Measurements from ENCODE around the gene FAM107B.
"Not testable (repeated sequence)": the region's sequence is repeated elsewhere in the genome, so short reads cannot be mapped to it uniquely, and the experiment has no call there.

The FAM107B gene

DNA sequence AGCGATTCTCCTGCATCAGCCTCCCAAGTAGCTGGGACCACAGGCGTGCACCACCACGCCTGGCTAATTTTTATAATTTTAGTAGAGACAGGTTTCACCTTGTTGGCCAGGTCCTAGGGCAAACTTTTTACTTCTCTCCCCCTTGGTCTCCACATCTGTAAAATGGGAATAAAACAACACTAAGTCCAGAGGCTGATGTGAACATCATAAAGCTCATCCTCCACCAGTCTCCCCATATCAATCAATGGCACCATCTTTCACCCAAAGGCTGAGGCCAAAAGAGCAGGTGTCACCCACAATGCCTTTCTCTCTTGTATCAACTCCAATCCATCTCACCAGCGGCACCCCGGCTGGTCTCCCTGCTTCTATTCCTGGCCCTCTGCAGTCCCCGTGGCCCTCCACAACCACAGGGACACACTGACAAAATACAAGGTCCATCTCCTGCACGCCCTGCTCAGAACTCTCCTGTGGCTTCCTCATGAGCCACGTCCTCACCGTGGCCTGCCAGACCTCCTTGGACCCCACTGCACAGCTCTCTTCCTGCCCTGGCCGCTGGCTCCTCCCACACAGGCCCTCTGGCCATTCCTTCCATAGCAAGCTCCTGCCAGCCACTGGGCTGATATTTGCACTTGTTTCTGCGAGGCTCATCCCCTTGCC lies 179.0 kb downstream of the FAM107B start:
- H3K27me3 ChIP-seq (ENCODE audit: control insufficient read depth in 1 of 2, insufficient read depth in 2 of 2, low read length in 2 of 2) = no peaks in the 10 kb centered on the region
- H3K27ac ChIP-seq (ENCODE audit: low read depth, low read length) = no peak overlapping the region
- H3K9me3 ChIP-seq (ENCODE audit: control insufficient read depth in 1 of 2, low read length in 2 of 2) = no peaks in the 10 kb centered on the region
- no peak overlapping the region for H3K9ac ChIP-seq (ENCODE audit: low read depth in 1 of 2, low read length in 2 of 2)
- H3K36me3 ChIP-seq (ENCODE audit: control insufficient read depth in 1 of 2, insufficient read depth in 2 of 2, low read length in 2 of 2) = peaks cover 0 to 16% of the 10 kb centered on the region in 2 donors
- H3K4me3 ChIP-seq (ENCODE audit: low read depth in 1 of 2, low read length in 2 of 2) = no peak overlapping the region
- no peaks in the 10 kb centered on the region for H3K4me1 ChIP-seq (ENCODE audit: control insufficient read depth in 1 of 2, insufficient read depth in 2 of 2, low read length in 2 of 2)

DNA sequence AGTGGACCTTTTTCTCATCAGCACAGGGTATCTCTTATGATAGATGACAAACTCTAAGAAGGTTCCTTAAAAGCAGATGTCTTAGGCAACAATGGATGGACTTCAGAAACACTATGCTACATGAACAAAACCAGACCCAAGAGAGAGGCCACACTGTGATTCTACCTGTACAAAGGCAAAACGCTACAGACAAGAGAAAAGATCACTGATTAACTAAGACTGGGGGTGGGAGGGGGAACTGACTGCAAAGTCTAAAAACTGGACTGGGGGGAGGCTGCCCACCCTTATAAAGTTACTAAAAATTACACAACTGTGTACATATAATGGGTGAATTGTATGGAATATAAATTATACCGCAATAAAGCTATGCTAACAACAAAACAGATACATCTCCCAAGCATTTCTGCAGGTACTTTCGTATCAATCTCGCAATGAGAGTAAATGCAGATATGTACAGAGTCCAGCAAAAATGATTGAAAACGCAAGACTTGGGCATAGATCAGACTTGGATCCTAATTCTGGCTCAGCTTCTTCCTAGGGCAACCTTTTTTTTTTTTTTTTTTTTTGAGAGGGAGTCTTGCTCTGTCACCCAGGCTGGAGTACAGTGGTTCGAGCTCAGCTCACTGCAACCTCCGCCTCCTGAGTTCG lies 179.7 kb downstream of the FAM107B start:
- no peak overlapping the region for H3K9ac ChIP-seq (ENCODE audit: low read depth in 1 of 2, low read length in 2 of 2)
- H3K4me3 ChIP-seq (ENCODE audit: low read depth in 1 of 2, low read length in 2 of 2) = no peak overlapping the region
- no peaks in the 10 kb centered on the region for H3K27me3 ChIP-seq (ENCODE audit: control insufficient read depth in 1 of 2, insufficient read depth in 2 of 2, low read length in 2 of 2)
- H3K4me1 ChIP-seq (ENCODE audit: control insufficient read depth in 1 of 2, insufficient read depth in 2 of 2, low read length in 2 of 2) = no peaks in the 10 kb centered on the region
- peaks cover 0 to 16% of the 10 kb centered on the region in 2 donors for H3K36me3 ChIP-seq (ENCODE audit: control insufficient read depth in 1 of 2, insufficient read depth in 2 of 2, low read length in 2 of 2)
- H3K9me3 ChIP-seq (ENCODE audit: control insufficient read depth in 1 of 2, low read length in 2 of 2) = no peaks in the 10 kb centered on the region
- no peak overlapping the region for H3K27ac ChIP-seq (ENCODE audit: low read depth, low read length)

DNA sequence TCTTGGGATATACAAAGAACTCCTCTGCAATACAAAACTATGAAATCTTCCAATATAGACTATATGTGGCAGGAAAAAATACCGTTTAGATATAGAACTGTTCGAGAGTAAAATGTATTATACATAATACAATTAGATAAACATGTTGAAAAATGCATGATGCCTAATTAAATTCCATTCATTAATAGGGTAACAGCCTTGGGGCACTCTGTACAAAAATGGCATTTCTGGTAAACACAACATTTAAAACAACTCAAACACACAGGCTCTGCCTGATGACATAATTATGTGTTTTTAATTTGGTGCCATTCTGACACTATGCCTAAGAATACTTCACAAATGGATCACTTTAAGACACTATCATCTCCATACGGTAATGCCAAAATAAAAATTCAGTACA lies 180.9 kb downstream of the FAM107B start:
- Histone ChIP-seq H3K4me1 (ENCODE audit: control insufficient read depth in 1 of 2, insufficient read depth in 2 of 2, low read length in 2 of 2) (no peaks in the 10 kb centered on the region), H3K9me3 (ENCODE audit: control insufficient read depth in 1 of 2, low read length in 2 of 2) (no peaks in the 10 kb centered on the region), H3K27ac (ENCODE audit: low read depth, low read length) (no peak overlapping the region), H3K4me3 (ENCODE audit: low read depth in 1 of 2, low read length in 2 of 2) (no peak overlapping the region), H3K27me3 (ENCODE audit: control insufficient read depth in 1 of 2, insufficient read depth in 2 of 2, low read length in 2 of 2) (no peaks in the 10 kb centered on the region), H3K9ac (ENCODE audit: low read depth in 1 of 2, low read length in 2 of 2) (no peak overlapping the region), H3K36me3 (ENCODE audit: control insufficient read depth in 1 of 2, insufficient read depth in 2 of 2, low read length in 2 of 2) (peaks cover 0 to 13% of the 10 kb centered on the region in 2 donors)

DNA sequence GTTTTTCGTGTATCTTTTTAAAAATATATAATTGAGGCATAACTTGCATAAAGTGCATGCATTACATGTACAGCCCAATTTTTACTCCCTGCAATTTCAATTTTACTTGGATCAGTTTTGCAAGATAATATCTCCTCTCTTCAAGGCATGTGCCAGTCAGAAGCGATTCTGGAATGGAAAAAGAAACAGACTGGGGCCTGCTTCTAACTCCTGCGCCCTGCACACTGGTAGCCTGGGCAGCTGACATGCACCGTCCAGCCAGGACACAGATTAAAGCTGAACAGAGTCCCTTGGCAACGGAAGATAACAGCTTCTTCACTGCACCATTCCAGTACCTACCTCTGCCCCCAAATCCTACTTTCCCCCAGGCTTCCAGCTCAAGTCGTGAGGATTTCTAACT lies 182.1 kb downstream of the FAM107B start:
- Histone ChIP-seq H3K27me3 (ENCODE audit: control insufficient read depth in 1 of 2, insufficient read depth in 2 of 2, low read length in 2 of 2) (no peaks in the 10 kb centered on the region), H3K4me3 (ENCODE audit: low read depth in 1 of 2, low read length in 2 of 2) (no peak overlapping the region), H3K4me1 (ENCODE audit: control insufficient read depth in 1 of 2, insufficient read depth in 2 of 2, low read length in 2 of 2) (peaks cover 11 to 12% of the 10 kb centered on the region in 2 donors), H3K27ac (ENCODE audit: low read depth, low read length) (no peak overlapping the region), H3K9me3 (ENCODE audit: control insufficient read depth in 1 of 2, low read length in 2 of 2) (no peaks in the 10 kb centered on the region), H3K9ac (ENCODE audit: low read depth in 1 of 2, low read length in 2 of 2) (no peak overlapping the region), H3K36me3 (ENCODE audit: control insufficient read depth in 1 of 2, insufficient read depth in 2 of 2, low read length in 2 of 2) (peaks cover 0 to 4% of the 10 kb centered on the region in 2 donors)

DNA sequence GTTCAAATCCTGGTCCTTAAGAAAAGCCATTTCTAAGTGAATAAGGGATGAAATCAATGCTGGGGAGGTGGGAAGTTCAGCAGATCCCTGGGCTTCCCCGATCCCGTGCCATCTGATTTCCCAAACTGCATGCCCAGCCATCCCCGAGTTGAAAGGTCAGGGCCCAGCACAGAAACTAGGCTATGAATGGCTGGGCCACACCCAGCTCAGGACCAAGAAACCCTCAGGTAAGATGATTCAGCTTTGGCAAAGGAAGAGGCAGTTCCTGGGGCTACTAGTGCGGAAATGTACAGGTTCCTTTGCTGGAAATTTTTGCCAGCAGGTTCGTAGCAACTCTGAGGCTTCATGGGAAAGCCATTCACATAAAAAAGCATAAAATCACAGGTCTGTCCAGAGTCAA lies 182.7 kb downstream of the FAM107B start:
- Histone ChIP-seq H3K27ac (ENCODE audit: low read depth, low read length) (no peak overlapping the region), H3K4me1 (ENCODE audit: control insufficient read depth in 1 of 2, insufficient read depth in 2 of 2, low read length in 2 of 2) (peaks cover 16 to 17% of the 10 kb centered on the region in 2 donors), H3K36me3 (ENCODE audit: control insufficient read depth in 1 of 2, insufficient read depth in 2 of 2, low read length in 2 of 2) (peaks cover 0 to 4% of the 10 kb centered on the region in 2 donors), H3K9ac (ENCODE audit: low read depth in 1 of 2, low read length in 2 of 2) (no peak overlapping the region), H3K27me3 (ENCODE audit: control insufficient read depth in 1 of 2, insufficient read depth in 2 of 2, low read length in 2 of 2) (no peaks in the 10 kb centered on the region), H3K9me3 (ENCODE audit: control insufficient read depth in 1 of 2, low read length in 2 of 2) (no peaks in the 10 kb centered on the region), H3K4me3 (ENCODE audit: low read depth in 1 of 2, low read length in 2 of 2) (no peak overlapping the region)

DNA sequence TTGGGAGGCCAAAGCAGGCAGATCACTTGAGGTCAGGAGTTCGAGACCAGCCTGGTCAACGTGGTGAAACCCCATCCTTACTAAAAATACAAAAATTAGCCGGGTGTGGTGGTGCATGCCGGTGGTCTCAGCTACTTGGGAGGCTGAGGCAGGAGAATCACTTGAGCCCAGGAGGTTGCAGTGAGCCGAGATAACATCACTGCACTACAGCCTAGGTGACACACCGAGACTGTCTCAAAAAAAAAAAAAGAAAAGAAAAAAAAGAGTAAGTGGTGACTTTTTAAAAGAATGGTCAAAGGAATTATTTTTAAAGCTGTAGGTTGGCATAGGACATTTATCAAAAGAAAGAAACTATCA lies 185.8 kb downstream of the FAM107B start:
- H3K27ac ChIP-seq (ENCODE audit: low read depth, low read length) = not testable (repeated sequence)

DNA sequence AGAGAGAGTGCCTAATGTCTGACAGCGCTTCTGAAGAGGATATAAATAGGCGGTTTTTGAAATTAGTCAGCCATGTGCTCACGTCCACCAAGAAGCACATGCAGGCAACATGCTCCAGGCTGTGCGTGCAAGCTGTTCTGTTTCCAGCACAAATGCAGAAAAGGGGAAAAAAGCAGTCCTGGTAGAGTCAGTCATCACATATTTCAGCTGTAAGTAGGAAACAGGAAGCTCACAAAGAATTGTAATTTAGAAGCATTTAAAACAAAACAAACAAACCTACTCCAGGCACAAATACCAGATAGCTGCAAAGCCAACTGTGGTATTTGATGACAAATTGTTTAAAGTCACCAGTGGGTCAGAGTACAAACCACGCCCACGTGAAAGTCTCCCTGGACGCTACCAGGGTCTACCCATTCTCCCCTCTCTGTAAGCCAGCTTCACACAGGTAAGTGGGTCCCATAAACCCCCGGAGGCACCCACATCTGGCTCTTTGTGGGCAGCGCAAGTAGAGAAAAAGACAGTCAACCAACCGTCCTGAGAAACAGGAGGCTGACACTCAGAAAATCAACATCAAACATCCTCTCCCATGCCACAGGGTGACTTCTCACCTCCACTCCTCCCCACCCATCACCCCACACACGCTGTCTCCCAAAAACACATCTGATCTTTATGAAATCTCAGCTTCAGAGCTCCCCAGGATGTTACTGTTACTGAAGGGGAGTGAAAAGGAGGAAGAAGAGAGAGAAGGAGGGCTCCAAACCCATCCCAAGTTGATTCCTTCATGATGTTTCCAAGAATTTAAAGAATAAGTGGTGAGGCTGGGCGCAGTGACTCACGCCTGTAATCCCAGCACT lies 186.4 kb downstream of the FAM107B start:
- Histone ChIP-seq H3K27ac (ENCODE audit: low read depth, low read length) (peak overlapping the region; percentile 48), H3K4me3 (ENCODE audit: low read depth in 1 of 2, low read length in 2 of 2) (no peak overlapping the region)

More for the DNA sequence above, 185.8 kb downstream of the FAM107B start:
- not testable (repeated sequence) for H3K27me3 ChIP-seq (ENCODE audit: control insufficient read depth in 1 of 2, insufficient read depth in 2 of 2, low read length in 2 of 2); H3K4me3 ChIP-seq (ENCODE audit: low read depth in 1 of 2, low read length in 2 of 2); H3K9me3 ChIP-seq (ENCODE audit: control insufficient read depth in 1 of 2, low read length in 2 of 2); H3K36me3 ChIP-seq (ENCODE audit: control insufficient read depth in 1 of 2, insufficient read depth in 2 of 2, low read length in 2 of 2); H3K9ac ChIP-seq (ENCODE audit: low read depth in 1 of 2, low read length in 2 of 2)
- H3K4me1 ChIP-seq (ENCODE audit: control insufficient read depth in 1 of 2, insufficient read depth in 2 of 2, low read length in 2 of 2) = peaks cover 37 to 42% of the 10 kb centered on the region in 2 donors

DNA sequence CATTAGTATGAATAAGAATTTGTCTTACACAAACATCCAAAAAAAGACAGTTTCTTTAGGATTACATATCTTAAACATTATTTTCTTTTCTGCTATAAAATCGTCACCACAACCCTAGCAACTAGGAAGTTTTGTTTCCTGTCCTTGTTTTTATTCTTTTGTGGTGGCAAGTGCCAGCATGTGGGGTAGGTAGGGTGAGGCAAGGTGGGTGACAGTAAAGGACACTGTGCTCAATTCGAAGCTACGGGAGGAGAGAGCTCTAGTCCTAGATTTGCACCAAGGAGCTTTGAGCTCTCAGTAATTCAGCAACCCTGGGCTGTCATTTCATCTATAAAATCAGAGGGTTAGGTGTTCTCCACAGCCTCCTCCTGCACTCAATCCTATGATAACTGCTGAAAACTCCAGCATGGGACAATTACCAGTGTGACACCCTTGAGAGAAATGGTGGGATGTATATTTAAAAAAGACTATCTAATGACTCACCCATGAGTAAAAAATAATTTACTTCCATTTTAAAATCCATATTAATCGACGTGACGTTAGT lies 187.1 kb downstream of the FAM107B start:
- Histone ChIP-seq H3K4me1 (ENCODE audit: control insufficient read depth in 1 of 2, insufficient read depth in 2 of 2, low read length in 2 of 2) (peaks cover 37 to 47% of the 10 kb centered on the region in 2 donors), H3K36me3 (ENCODE audit: control insufficient read depth in 1 of 2, insufficient read depth in 2 of 2, low read length in 2 of 2) (peaks cover 0 to 1% of the 10 kb centered on the region in 2 donors), H3K9me3 (ENCODE audit: control insufficient read depth in 1 of 2, low read length in 2 of 2) (no peaks in the 10 kb centered on the region), H3K27me3 (ENCODE audit: control insufficient read depth in 1 of 2, insufficient read depth in 2 of 2, low read length in 2 of 2) (no peaks in the 10 kb centered on the region), H3K4me3 (ENCODE audit: low read depth in 1 of 2, low read length in 2 of 2) (no peak overlapping the region), H3K9ac (ENCODE audit: low read depth in 1 of 2, low read length in 2 of 2) (no peak overlapping the region), H3K27ac (ENCODE audit: low read depth, low read length) (no peak overlapping the region)

More for the DNA sequence above, 186.4 kb downstream of the FAM107B start:
- Histone ChIP-seq H3K27me3 (ENCODE audit: control insufficient read depth in 1 of 2, insufficient read depth in 2 of 2, low read length in 2 of 2) (no peaks in the 10 kb centered on the region), H3K9me3 (ENCODE audit: control insufficient read depth in 1 of 2, low read length in 2 of 2) (no peaks in the 10 kb centered on the region), H3K4me1 (ENCODE audit: control insufficient read depth in 1 of 2, insufficient read depth in 2 of 2, low read length in 2 of 2) (peaks cover 37 to 47% of the 10 kb centered on the region in 2 donors), H3K36me3 (ENCODE audit: control insufficient read depth in 1 of 2, insufficient read depth in 2 of 2, low read length in 2 of 2) (peaks cover 0 to 4% of the 10 kb centered on the region in 2 donors), H3K9ac (ENCODE audit: low read depth in 1 of 2, low read length in 2 of 2) (peak overlapping the region in 1 of 2 donors; percentile 22)

DNA sequence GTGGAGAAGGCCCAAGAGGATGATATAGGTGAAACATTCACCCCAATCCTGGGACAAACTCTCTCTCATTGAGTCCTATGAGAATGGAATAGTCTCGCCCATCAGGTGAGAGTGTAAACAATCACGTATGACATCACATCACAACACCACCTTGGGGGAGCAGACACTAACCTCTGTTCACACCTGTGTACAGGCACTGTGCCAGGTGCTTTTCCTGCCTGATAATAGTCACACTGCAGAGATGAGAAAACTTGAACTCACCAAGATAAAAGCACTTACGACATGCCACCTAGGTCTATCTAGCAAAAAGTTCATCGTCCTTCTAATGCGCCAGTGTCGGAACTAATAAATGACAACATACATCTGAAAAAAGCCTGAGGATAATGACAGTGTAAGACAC lies 187.8 kb downstream of the FAM107B start:
- Histone ChIP-seq H3K27me3 (ENCODE audit: control insufficient read depth in 1 of 2, insufficient read depth in 2 of 2, low read length in 2 of 2) (no peaks in the 10 kb centered on the region), H3K9ac (ENCODE audit: low read depth in 1 of 2, low read length in 2 of 2) (no peak overlapping the region), H3K9me3 (ENCODE audit: control insufficient read depth in 1 of 2, low read length in 2 of 2) (no peaks in the 10 kb centered on the region), H3K4me3 (ENCODE audit: low read depth in 1 of 2, low read length in 2 of 2) (no peak overlapping the region), H3K27ac (ENCODE audit: low read depth, low read length) (no peak overlapping the region), H3K4me1 (ENCODE audit: control insufficient read depth in 1 of 2, insufficient read depth in 2 of 2, low read length in 2 of 2) (peaks cover 37 to 47% of the 10 kb centered on the region in 2 donors), H3K36me3 (ENCODE audit: control insufficient read depth in 1 of 2, insufficient read depth in 2 of 2, low read length in 2 of 2) (no peaks in the 10 kb centered on the region)

Data from duodenal mucosa (tissue), 2 donors.